ENCODE data around the gene FBLL1. TPM values are rescaled to one million over a fixed set of nuclear protein-coding genes. Genes with fewer than 3 reads are reported as not detected.
A peak's percentile ranks its signal among the peaks of the same experiment; 100 is the strongest.

FBLL1 gene
- total and polyA plus RNA-seq, 2 donors from 2014 or later, result 0.47 TPM; not detected in 1

- H3K4me3 ChIP-seq (ENCODE audit: low read length in 3 of 3), result no peak overlapping the region
- intact Hi-C loops (cut with DNase I), result no loop called here
- no peak overlapping the region for H3K9ac ChIP-seq (ENCODE audit: low read length in 3 of 3)
- no peak for TF ChIP-seq CTCF (IDR thresholded peaks at IDR 0.05; ENCODE audit: borderline replicate concordance, extremely low read depth, insufficient read depth)
- no peak for FAIRE-seq
- H3K27me3 ChIP-seq (ENCODE audit: control insufficient read depth, insufficient read depth, low read length), result no peaks in the 10 kb centered on the region
- no peak for DNase-seq
- H3K36me3 ChIP-seq (ENCODE audit: control insufficient read depth in 2 of 3, insufficient read depth in 3 of 3, low read length in 3 of 3), result no peaks in the 10 kb centered on the region
- H3K4me1 ChIP-seq (ENCODE audit: control insufficient read depth in 2 of 3, insufficient read depth in 2 of 3, low read depth in 1 of 3, low read length in 3 of 3), result peaks cover 0 to 7% (median 0%) of the 10 kb centered on the region in 3 donors
- H3K9me3 ChIP-seq (ENCODE audit: control insufficient read depth in 2 of 3, insufficient read depth in 1 of 3, low read length in 3 of 3), result no peaks in the 10 kb centered on the region
- no peak overlapping the region for H3K27ac ChIP-seq (ENCODE audit: low read depth in 2 of 2, low read length in 2 of 2)
Measured at GRCh38 chr5:168575391-168576372, 46.6 kb downstream of the FBLL1 start.

GRCh38 chr5:168578006-168578405 is 48.9 kb downstream of the FBLL1 start:
- no peak for FAIRE-seq
- Histone ChIP-seq H3K9ac (ENCODE audit: low read length in 3 of 3) (peak overlapping the region; percentile 30 to 93 (median 77)), H3K27me3 (ENCODE audit: control insufficient read depth, insufficient read depth, low read length) (no peaks in the 10 kb centered on the region), H3K36me3 (ENCODE audit: control insufficient read depth in 2 of 3, insufficient read depth in 3 of 3, low read length in 3 of 3) (no peaks in the 10 kb centered on the region), H3K4me3 (ENCODE audit: low read length in 3 of 3) (peak overlapping the region; percentile 68 to 90 (median 90)), H3K27ac (ENCODE audit: low read depth in 2 of 2, low read length in 2 of 2) (no peak overlapping the region), H3K9me3 (ENCODE audit: control insufficient read depth in 2 of 3, insufficient read depth in 1 of 3, low read length in 3 of 3) (no peaks in the 10 kb centered on the region), H3K4me1 (ENCODE audit: control insufficient read depth in 2 of 3, insufficient read depth in 2 of 3, low read depth in 1 of 3, low read length in 3 of 3) (peaks cover 0 to 7% (median 0%) of the 10 kb centered on the region in 3 donors)
- no peak for DNase-seq
- TF ChIP-seq CTCF (IDR thresholded peaks at IDR 0.05; ENCODE audit: borderline replicate concordance, extremely low read depth, insufficient read depth), result no peak
- intact Hi-C loops (cut with DNase I), result no loop called here

DNA sequence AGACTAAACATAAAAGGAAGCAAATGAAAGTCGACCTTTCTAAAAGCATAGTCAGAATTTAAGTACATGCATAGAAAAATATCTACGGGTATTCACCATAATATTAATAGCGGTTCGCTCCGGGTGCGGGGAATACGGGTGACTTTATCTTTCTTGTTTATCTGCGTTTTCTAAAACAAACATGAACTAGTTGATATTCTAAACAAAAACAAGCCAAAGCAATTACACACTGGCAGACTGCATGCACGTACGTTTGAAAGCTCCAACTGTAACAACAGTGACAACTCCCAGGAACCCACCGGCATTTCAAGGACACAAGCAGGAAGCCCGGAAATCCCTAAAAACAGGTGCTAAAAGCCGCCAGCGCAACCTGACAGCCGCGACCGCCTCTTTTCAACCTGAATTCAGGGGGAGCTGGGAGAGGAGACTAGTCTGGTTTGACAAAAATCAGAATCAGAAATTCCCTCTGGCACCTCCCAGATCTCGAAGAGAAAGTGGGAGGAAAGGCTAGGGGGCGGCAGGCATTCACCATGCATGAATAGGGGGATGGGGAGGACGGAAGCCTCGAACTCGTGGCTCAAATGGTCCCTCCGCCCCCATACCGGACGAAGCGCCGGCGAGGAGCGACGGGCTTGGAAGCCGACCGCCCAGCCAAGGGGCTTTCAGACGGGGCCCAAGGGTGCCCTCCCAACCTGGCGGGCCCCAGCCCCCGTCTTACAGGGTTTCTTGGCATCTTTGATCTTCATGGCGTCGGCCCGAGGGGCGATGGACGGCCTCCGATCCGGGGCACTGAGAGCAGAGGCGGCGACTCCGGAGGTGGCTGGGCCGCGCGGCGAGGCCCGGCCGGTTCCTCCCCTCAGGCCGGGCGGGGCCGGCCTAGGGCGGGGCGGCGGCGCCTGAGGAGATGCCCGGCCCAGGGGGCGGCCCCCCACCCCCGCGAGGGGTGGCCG is 49.7 kb downstream of the FBLL1 start, which contains the start of gene PANK3:
Gene PANK3, minus strand, starts transcription at position 831 of the 950 bp plus-strand sequence. Its CDS starts 85 bp downstream, at position 746.
- no peaks in the 10 kb centered on the region for H3K9me3 ChIP-seq (ENCODE audit: control insufficient read depth in 2 of 3, insufficient read depth in 1 of 3, low read length in 3 of 3)
- H3K9ac ChIP-seq (ENCODE audit: low read length in 3 of 3), result peak within 1 kb of the TSS; percentile 30 to 93 (median 78)
- no peaks in the 10 kb centered on the region for H3K27me3 ChIP-seq (ENCODE audit: control insufficient read depth, insufficient read depth, low read length)
- peak within 1 kb of the TSS; percentile 68 to 90 (median 90) for H3K4me3 ChIP-seq (ENCODE audit: low read length in 3 of 3)
- TF ChIP-seq CTCF (IDR thresholded peaks at IDR 0.05; ENCODE audit: borderline replicate concordance, extremely low read depth, insufficient read depth), result no peak
- peak in 4 of 5 donors; percentile 72 to 87 (median 80) for DNase-seq
- H3K4me1 ChIP-seq (ENCODE audit: control insufficient read depth in 2 of 3, insufficient read depth in 2 of 3, low read depth in 1 of 3, low read length in 3 of 3), result peaks cover 0 to 7% (median 0%) of the 10 kb centered on the region in 3 donors
- FAIRE-seq, result no peak
- no peaks in the 10 kb centered on the region for H3K36me3 ChIP-seq (ENCODE audit: control insufficient read depth in 2 of 3, insufficient read depth in 3 of 3, low read length in 3 of 3)
- intact Hi-C loops (cut with DNase I), result no loop called here
- H3K27ac ChIP-seq (ENCODE audit: low read depth in 2 of 2, low read length in 2 of 2), result peak within 1 kb of the TSS; percentile 77 to 92

Data from kidney (tissue), 14 donors.